GM12878 (cell line): Measurements from ENCODE around the gene IRX5. TPM values are rescaled to one million over a fixed set of nuclear protein-coding genes. Genes with fewer than 3 reads are reported as not detected.

Experiments used
- ATAC-seq: fragments of 200-7000 bp; cut with Tn5 transposase; 3 replicates; pipeline ENCODE4 v1.9.1; 2020; ENCODE audit warnings: mild to moderate bottlenecking, moderate library complexity
- BruUV-seq: library from RNA; stranded (reverse); fragments of 400-500 nt; replicated peaks from 2 replicates; lab custom pipeline; 2021; lab: Mats Ljungman, UMichigan
- CTCF ChIA-PET: fragments of 300-600 bp; sonication (Branson Sonifier 250); formaldehyde crosslinking; extraction: SDS; loops from one replicate; lab custom pipeline; 2021; ENCODE audit warnings: inconsistent platforms; lab: Yijun Ruan, JAX
- POLR2A ChIA-PET: fragments of 350-600 bp; formaldehyde crosslinking; extraction: SDS; loops from one replicate; lab custom pipeline; 2021; ENCODE audit warnings: inconsistent platforms; lab: Charles Lee
- RAD21 ChIA-PET: fragments of 300-600 bp; sonication (Branson Sonifier 250); formaldehyde crosslinking; loops from one replicate; lab custom pipeline; 2023; ENCODE audit warnings: antibody characterized with exemption; ENCODE audit not compliant: unreplicated experiment; lab: Charles Lee
- SMC1A ChIA-PET: fragments of 300-600 bp; sonication (Branson Sonifier 250); formaldehyde crosslinking; loops from one replicate; lab custom pipeline; 2023; ENCODE audit not compliant: unreplicated experiment, uncharacterized antibody; lab: Charles Lee
- DNase-seq: peaks from one replicate; pipeline ENCODE4 v3.0.0-alpha.2; 2011; ENCODE audit warnings: low read depth, low spot score
- FAIRE-seq: peaks from 3 replicates; lab custom pipeline; 2011; peaks lifted over from hg19 to GRCh38; lab: Jason Lieb, UNC
- H2AFZ ChIP-seq: 2 replicates; pipeline ENCODE4 v1.6.0; 2011; ENCODE audit warnings: low read depth, low read length, control low read depth; ENCODE audit not compliant: control insufficient read depth
- H3K27ac ChIP-seq: 2 replicates; pipeline ENCODE4 v1.5.1; 2011; ENCODE audit warnings: control low read depth; ENCODE audit not compliant: control insufficient read depth, insufficient read depth
- H3K27me3 ChIP-seq, 2 experiments: replicated peaks in 1 of 2; 2 replicates each; pipeline versions ENCODE4 v1.6.0 to v1.6.1; 2011; ENCODE audit warnings: low read length in 1 of 2; ENCODE audit not compliant: control insufficient read depth in 2 of 2, insufficient read depth in 2 of 2
- H3K36me3 ChIP-seq, 2 experiments: 2 replicates each; pipeline ENCODE4 v1.5.1; 2011; ENCODE audit warnings: low read length in 1 of 2; ENCODE audit not compliant: control insufficient read depth in 2 of 2, insufficient read depth in 2 of 2
- H3K4me1 ChIP-seq: 2 replicates; pipeline ENCODE4 v1.6.1; 2011; ENCODE audit warnings: mild to moderate bottlenecking, low read length, moderate library complexity, mixed read lengths; ENCODE audit not compliant: control insufficient read depth, insufficient read depth
- H3K4me2 ChIP-seq: 2 replicates; pipeline ENCODE4 v1.6.0; 2011; ENCODE audit warnings: control low read depth; ENCODE audit not compliant: control insufficient read depth, insufficient read depth
- H3K4me3 ChIP-seq: fragments of 200-600 bp; sonication (generic); 2 replicates; pipeline ENCODE4 v1.5.1; 2016
- H3K79me2 ChIP-seq: 2 replicates; pipeline ENCODE4 v1.6.0; 2011; ENCODE audit warnings: low read length; ENCODE audit not compliant: control insufficient read depth, insufficient read depth
- H3K9ac ChIP-seq: 2 replicates; pipeline ENCODE4 v1.8.0; 2011; ENCODE audit warnings: low read length, control low read depth, mixed read lengths; ENCODE audit not compliant: control insufficient read depth, insufficient read depth
- H3K9me3 ChIP-seq: replicated peaks from 3 replicates; pipeline ENCODE4 v1.5.1; 2011; ENCODE audit warnings: mild to moderate bottlenecking, low read length; ENCODE audit not compliant: control insufficient read depth, insufficient read depth
- H4K20me1 ChIP-seq: 2 replicates; pipeline ENCODE4 v1.6.0; 2011; ENCODE audit not compliant: control insufficient read depth, insufficient read depth
- CBX5 ChIP-seq: sonication (generic); IDR thresholded peaks from 2 replicates; pipeline ENCODE4 v1.6.1; 2016; ENCODE audit warnings: low read depth, moderate library complexity, mild to moderate bottlenecking, inconsistent platforms
- DPF2 ChIP-seq: fragments of 450-650 bp; IDR thresholded peaks from 2 replicates; pipeline ENCODE4 v1.6.1; 2017; ENCODE audit warnings: mild to moderate bottlenecking
- EP300 ChIP-seq, 2 experiments: fragments of 150-350 bp in 1 of 2; IDR thresholded peaks; 2 replicates each; pipeline ENCODE4 v1.6.1; 2011 to 2012; ENCODE audit warnings: low read depth in 2 of 2, low read length in 2 of 2, borderline replicate concordance in 1 of 2, improper control_type of control experiment in 1 of 2, inconsistent platforms in 1 of 2; ENCODE audit not compliant: control insufficient read depth in 1 of 2
- ETV6 ChIP-seq, 2 experiments: fragments of 450-650 bp in 1 of 2; IDR thresholded peaks in 1 of 2; conservative IDR thresholded peaks in 1 of 2; 2 replicates each; pipeline ENCODE4 v1.6.1; 2014; ENCODE audit warnings: antibody characterized with exemption in 1 of 2, borderline replicate concordance in 1 of 2, low read depth in 1 of 2, mild to moderate bottlenecking in 1 of 2, moderate library complexity in 1 of 2
- MAX ChIP-seq: IDR thresholded peaks from 2 replicates; pipeline ENCODE4 v1.6.1; 2012; ENCODE audit warnings: low read depth, low read length, improper control_type of control experiment
- MEF2A ChIP-seq: IDR thresholded peaks from 2 replicates; pipeline ENCODE4 v1.6.1; 2011; ENCODE audit warnings: low read depth, mild to moderate bottlenecking, low read length, moderate library complexity; ENCODE audit not compliant: insufficient read depth
- MLLT1 ChIP-seq: fragments of 450-650 bp; IDR thresholded peaks from 2 replicates; pipeline ENCODE4 v1.6.1; 2016; ENCODE audit warnings: mild to moderate bottlenecking
- RBBP5 ChIP-seq: fragments of 200-600 bp; sonication (generic); conservative IDR thresholded peaks from 2 replicates; pipeline ENCODE4 v1.6.1; 2016
- ZNF384 ChIP-seq: IDR thresholded peaks from 2 replicates; pipeline ENCODE4 v1.6.1; 2012; ENCODE audit warnings: low read depth, mild to moderate bottlenecking, low read length, improper control_type of control experiment, borderline replicate concordance
- ZSCAN29 ChIP-seq: fragments of 450-650 bp; IDR thresholded peaks from 2 replicates; pipeline ENCODE4 v1.6.1; 2017; ENCODE audit warnings: mild to moderate bottlenecking, moderate library complexity
- WGBS: methylation state at CpG from one replicate; pipeline ENCODE4 v1.1.6; 2016; ENCODE audit warnings: low lambda C conversion rate; ENCODE audit not compliant: insufficient replicate concordance, insufficient coverage; ENCODE audit errors: missing lambda C conversion rate; 5-methylcytosine and 5-hydroxymethylcytosine counted together
- in situ Hi-C: fragments of 300-500 bp; cut with MboI; formaldehyde crosslinking; loops from 9 replicates; pipeline ENCODE4 v1.14.3; 2018; ENCODE audit warnings: mixed read lengths
- intact Hi-C: fragments of 100-400 bp; cut with micrococcal nuclease; formaldehyde crosslinking; loops from one replicate; pipeline ENCODE4 v1.14.2; 2022; ENCODE audit not compliant: unreplicated experiment
- polyA plus RNA-seq, 11 experiments: library from polyadenylated mRNA; depleted of rRNA in 4 of 11; unstranded in 6 of 11; stranded (reverse) in 5 of 11; fragments of >200 nt; fragmentation: Nextera tagmentation in 4 of 11; fragmentation: Illumina TruSeq in 1 of 11; extraction: Ambion mirVana in 4 of 11; extraction: Trizol in 1 of 11; gene quantifications; 1 replicate in 1 of 11; 2 replicates in 10 of 11; pipeline versions ENCODE4 v1.2.1 to v1.2.3, GENCODE V29; 2011 to 2016; ENCODE audit warnings: inconsistent platforms in 2 of 11, missing spikeins in 2 of 11, low read depth in 1 of 11
- total RNA-seq, 4 experiments: library from RNA; depleted of rRNA in 3 of 4; stranded (reverse); fragments of >200 nt in 3 of 4; fragmentation: Illumina TruSeq in 1 of 4; extraction: Trizol in 1 of 4; gene quantifications; 2 replicates each; pipeline versions ENCODE4 v1.2.1 to v1.2.3, GENCODE V29; 2013 to 2021
- TF ChIP-seq, protein P1 (sequence below): fragments of 450-650 bp; IDR thresholded peaks from 2 replicates; pipeline ENCODE4 v1.6.1; 2016; ENCODE audit warnings: mild to moderate bottlenecking, moderate library complexity, borderline replicate concordance
- TF ChIP-seq, protein P2 (sequence below): fragments of 150-350 bp; IDR thresholded peaks from 2 replicates; pipeline ENCODE4 v1.6.1; 2016; ENCODE audit warnings: low read depth, low read length

IRX5 gene
- total and polyA plus RNA-seq, 10 of the 15 experiments (the other 5 are each of a cell fraction or from before 2014, with no cell fraction given): 0.08 TPM; not detected in 9

GRCh38 chr16:54911079-54911478 is 19.6 kb upstream of the IRX5 start:
- ChIA-PET SMC1A (no interaction called here), POLR2A (no interaction called here), CTCF (no interaction called here), RAD21 (no interaction called here)
- in situ Hi-C loops (no loop called here), intact Hi-C loops (no loop called here)
- no peaks in the 10 kb centered on the region for H4K20me1 ChIP-seq
- no TSS peak for BruUV-seq
- ATAC-seq (no peak), FAIRE-seq (no peak), DNase-seq (no peak)
- H3K36me3 ChIP-seq: no peaks in the 10 kb centered on the region
- H3K4me1 ChIP-seq: no peaks in the 10 kb centered on the region
- H3K27ac ChIP-seq: no peak overlapping the region
- H3K4me3 ChIP-seq: no peak overlapping the region
- no peak overlapping the region for H3K9ac ChIP-seq
- H3K27me3 ChIP-seq: no peaks in the 10 kb centered on the region
- no peak overlapping the region for H3K4me2 ChIP-seq
- WGBS: 50% methylated on average over 5 of the region's 5 CpGs
- TF ChIP-seq ZNF384: no peak
- TF ChIP-seq RBBP5: no peak
- TF ChIP-seq MEF2A: no peak
- no peak for TF ChIP-seq ZSCAN29
- TF ChIP-seq MAX: no peak
- TF ChIP-seq, protein P1, sequence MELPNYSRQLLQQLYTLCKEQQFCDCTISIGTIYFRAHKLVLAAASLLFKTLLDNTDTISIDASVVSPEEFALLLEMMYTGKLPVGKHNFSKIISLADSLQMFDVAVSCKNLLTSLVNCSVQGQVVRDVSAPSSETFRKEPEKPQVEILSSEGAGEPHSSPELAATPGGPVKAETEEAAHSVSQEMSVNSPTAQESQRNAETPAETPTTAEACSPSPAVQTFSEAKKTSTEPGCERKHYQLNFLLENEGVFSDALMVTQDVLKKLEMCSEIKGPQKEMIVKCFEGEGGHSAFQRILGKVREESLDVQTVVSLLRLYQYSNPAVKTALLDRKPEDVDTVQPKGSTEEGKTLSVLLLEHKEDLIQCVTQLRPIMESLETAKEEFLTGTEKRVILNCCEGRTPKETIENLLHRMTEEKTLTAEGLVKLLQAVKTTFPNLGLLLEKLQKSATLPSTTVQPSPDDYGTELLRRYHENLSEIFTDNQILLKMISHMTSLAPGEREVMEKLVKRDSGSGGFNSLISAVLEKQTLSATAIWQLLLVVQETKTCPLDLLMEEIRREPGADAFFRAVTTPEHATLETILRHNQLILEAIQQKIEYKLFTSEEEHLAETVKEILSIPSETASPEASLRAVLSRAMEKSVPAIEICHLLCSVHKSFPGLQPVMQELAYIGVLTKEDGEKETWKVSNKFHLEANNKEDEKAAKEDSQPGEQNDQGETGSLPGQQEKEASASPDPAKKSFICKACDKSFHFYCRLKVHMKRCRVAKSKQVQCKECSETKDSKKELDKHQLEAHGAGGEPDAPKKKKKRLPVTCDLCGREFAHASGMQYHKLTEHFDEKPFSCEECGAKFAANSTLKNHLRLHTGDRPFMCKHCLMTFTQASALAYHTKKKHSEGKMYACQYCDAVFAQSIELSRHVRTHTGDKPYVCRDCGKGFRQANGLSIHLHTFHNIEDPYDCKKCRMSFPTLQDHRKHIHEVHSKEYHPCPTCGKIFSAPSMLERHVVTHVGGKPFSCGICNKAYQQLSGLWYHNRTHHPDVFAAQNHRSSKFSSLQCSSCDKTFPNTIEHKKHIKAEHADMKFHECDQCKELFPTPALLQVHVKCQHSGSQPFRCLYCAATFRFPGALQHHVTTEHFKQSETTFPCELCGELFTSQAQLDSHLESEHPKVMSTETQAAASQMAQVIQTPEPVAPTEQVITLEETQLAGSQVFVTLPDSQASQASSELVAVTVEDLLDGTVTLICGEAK: no peak
- TF ChIP-seq EP300 (IDR thresholded peaks at IDR 0.05; ENCODE audit: borderline replicate concordance in 1 of 2, control insufficient read depth in 1 of 2, low read depth in 2 of 2, low read length in 2 of 2): no peak
- TF ChIP-seq ETV6 (conservative IDR thresholded peaks at IDR 0.05 in 1 of 2, IDR thresholded peaks at IDR 0.05 in 1 of 2; ENCODE audit: borderline replicate concordance in 1 of 2, low read depth in 1 of 2): no peak
- TF ChIP-seq, protein P2, sequence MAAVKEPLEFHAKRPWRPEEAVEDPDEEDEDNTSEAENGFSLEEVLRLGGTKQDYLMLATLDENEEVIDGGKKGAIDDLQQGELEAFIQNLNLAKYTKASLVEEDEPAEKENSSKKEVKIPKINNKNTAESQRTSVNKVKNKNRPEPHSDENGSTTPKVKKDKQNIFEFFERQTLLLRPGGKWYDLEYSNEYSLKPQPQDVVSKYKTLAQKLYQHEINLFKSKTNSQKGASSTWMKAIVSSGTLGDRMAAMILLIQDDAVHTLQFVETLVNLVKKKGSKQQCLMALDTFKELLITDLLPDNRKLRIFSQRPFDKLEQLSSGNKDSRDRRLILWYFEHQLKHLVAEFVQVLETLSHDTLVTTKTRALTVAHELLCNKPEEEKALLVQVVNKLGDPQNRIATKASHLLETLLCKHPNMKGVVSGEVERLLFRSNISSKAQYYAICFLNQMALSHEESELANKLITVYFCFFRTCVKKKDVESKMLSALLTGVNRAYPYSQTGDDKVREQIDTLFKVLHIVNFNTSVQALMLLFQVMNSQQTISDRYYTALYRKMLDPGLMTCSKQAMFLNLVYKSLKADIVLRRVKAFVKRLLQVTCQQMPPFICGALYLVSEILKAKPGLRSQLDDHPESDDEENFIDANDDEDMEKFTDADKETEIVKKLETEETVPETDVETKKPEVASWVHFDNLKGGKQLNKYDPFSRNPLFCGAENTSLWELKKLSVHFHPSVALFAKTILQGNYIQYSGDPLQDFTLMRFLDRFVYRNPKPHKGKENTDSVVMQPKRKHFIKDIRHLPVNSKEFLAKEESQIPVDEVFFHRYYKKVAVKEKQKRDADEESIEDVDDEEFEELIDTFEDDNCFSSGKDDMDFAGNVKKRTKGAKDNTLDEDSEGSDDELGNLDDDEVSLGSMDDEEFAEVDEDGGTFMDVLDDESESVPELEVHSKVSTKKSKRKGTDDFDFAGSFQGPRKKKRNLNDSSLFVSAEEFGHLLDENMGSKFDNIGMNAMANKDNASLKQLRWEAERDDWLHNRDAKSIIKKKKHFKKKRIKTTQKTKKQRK: no peak
- TF ChIP-seq DPF2: no peak
- TF ChIP-seq MLLT1: no peak
- no peak for TF ChIP-seq CBX5
- no peak overlapping the region for H2AFZ ChIP-seq
- no peaks in the 10 kb centered on the region for H3K79me2 ChIP-seq
- no peaks in the 10 kb centered on the region for H3K9me3 ChIP-seq
